GM19372 (cell line): Measurements from ENCODE around the gene SMAD3.
"Not testable (repeated sequence)": the region's sequence is repeated elsewhere in the genome, so short reads cannot be mapped to it uniquely, and the experiment has no call there.

ENCODE experiments used
- ATAC-seq: cut with Tn5 transposase; IDR thresholded peaks from one replicate; pipeline ENCODE4 v1.9.1; 2021; ENCODE audit warnings: mild to moderate bottlenecking, low read depth, moderate library complexity; ENCODE audit not compliant: unreplicated experiment

The SMAD3 gene

GRCh38 chr15:67061811-67062368 is 3.5 kb upstream of the SMAD3 start:
- ATAC-seq: no peak

GRCh38 chr15:67062369-67062985 is 2.9 kb upstream of the SMAD3 start:
- no peak for ATAC-seq

- no peak for ATAC-seq
Measured at GRCh38 chr15:67063689-67064606, 1.5 kb upstream of the SMAD3 start.

GRCh38 chr15:67064607-67065530 is 533 bp upstream of the SMAD3 start:
- no peak for ATAC-seq

- no peak for ATAC-seq
Measured at GRCh38 chr15:67066041-67066958, 898 bp downstream of the SMAD3 start.

- no peak for ATAC-seq
Measured at GRCh38 chr15:67066959-67067853, 1.8 kb downstream of the SMAD3 start.

GRCh38 chr15:67067930-67068551 is 2.6 kb downstream of the SMAD3 start:
- ATAC-seq: no peak

GRCh38 chr15:67068710-67069400 is 3.5 kb downstream of the SMAD3 start:
- ATAC-seq: no peak

- no peak for ATAC-seq
Measured at GRCh38 chr15:67070150-67070549, 4.7 kb downstream of the SMAD3 start.

- no peak for ATAC-seq
Measured at GRCh38 chr15:67070892-67071664, 5.7 kb downstream of the SMAD3 start.

GRCh38 chr15:67072442-67072841 is 7.0 kb downstream of the SMAD3 start:
- ATAC-seq: no peak

GRCh38 chr15:67072958-67073357 is 7.6 kb downstream of the SMAD3 start:
- ATAC-seq: no peak

- no peak for ATAC-seq
Measured at GRCh38 chr15:67074886-67075229, 9.5 kb downstream of the SMAD3 start.

- not testable (repeated sequence) for ATAC-seq
Measured at GRCh38 chr15:67075555-67076135, 10.2 kb downstream of the SMAD3 start.

- ATAC-seq: no peak
Measured at GRCh38 chr15:67076147-67076843, 10.9 kb downstream of the SMAD3 start.
